Measurements from ENCODE around the gene OBP2B.
"Not testable (repeated sequence)": the region's sequence is repeated elsewhere in the genome, so short reads cannot be mapped to it uniquely, and the experiment has no call there.

Gene OBP2B

DNA sequence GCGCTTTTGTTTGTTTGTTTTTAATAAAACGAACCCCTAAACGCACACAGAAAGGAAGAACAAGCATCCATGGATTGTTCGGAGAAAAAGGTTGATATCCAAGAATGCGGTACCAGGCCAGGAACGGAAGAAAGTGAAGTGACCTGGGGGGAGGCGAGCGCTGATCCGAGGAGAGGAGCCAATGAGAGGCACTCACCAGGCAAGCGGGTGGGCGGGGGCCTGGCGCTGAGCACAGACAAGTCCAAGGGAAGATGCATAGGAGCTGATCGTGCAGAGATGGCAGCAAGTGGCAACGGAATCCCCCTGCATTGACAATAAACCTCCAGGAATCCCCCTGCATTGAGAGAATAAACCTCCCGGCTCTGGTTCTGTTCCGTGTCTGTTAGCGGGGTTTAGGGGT lies 8.4 kb downstream of the OBP2B start:
- no peak for DNase-seq

DNA sequence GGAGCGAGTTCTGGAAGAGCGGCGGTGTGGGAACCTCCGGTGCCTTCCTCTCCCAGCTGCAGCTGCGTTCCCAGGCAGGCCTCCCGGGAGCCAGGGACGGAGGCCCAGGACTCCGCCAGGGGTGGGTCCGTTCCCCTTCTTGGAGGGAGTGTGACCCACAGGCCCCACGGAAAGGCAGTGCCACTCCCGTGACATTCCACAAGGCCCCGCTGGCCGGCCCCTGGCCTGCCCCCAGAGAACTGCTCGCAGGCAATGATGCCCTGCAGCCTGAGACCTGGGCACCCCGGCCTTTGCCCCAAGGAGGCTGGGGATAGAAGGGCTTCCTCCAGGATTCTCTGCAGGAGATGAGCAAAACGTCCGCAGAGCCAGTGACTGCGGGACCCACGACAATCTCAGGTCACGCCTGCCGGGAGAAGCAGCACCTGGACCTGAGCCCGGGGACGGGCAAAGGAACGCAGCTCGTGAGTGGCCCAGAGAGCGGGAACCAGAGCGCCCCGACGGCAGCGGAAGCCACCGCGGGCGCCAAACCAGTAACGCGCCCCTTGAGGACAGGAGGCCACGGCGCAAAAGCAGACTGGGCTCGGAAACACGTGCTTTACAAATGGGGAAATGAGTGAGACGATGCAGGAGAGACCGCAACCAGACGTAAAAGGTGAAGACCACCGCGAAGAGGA lies 9.3 kb downstream of the OBP2B start:
- DNase-seq = peak; percentile 60

- no peak for DNase-seq
These were observed 14.0 kb downstream of the OBP2B start for GRCh38 chr9:133195029-133195428.

DNA sequence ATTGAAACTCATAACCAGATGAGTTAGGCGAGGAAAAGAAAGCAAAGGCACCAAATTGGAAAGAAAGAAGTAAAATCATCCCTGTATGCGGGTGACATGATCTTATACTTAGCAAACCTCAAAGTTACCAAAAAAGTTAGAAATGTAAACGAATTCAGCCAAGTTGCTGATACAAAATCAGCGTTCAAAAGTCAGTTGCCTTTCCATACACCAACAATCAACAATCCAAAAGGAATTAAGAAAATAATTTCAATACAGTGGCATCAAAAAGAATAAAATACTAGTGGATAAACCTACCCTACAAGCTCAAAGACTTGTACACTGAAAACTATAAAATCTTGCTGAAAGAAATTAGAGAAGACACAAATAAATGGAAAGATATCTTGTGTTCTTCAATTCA lies 14.5 kb downstream of the OBP2B start:
- DNase-seq = no peak

GRCh38 chr9:133191989-133192388 lies 17.1 kb downstream of the OBP2B start:
- DNase-seq = no peak

GRCh38 chr9:133189826-133190225 lies 19.2 kb downstream of the OBP2B start:
- no peak for DNase-seq

DNA sequence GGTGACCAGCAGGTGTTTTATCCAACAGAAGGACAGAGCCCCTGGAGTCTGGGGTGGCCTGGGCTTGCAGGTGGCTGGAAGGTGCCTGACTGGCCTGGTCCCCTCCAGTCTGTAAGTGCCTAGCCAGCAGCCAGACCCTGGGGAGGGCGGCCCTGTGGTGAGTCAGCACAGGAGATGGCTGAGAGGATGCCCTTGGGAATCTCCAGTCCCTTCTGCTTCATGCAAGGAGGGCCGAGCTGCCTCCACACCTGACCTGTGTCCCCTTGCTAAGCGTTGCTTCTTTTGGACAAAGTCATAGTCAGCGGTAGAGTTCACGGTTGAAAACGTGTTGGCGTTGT lies 20.2 kb downstream of the OBP2B start:
- no peak for DNase-seq

DNA sequence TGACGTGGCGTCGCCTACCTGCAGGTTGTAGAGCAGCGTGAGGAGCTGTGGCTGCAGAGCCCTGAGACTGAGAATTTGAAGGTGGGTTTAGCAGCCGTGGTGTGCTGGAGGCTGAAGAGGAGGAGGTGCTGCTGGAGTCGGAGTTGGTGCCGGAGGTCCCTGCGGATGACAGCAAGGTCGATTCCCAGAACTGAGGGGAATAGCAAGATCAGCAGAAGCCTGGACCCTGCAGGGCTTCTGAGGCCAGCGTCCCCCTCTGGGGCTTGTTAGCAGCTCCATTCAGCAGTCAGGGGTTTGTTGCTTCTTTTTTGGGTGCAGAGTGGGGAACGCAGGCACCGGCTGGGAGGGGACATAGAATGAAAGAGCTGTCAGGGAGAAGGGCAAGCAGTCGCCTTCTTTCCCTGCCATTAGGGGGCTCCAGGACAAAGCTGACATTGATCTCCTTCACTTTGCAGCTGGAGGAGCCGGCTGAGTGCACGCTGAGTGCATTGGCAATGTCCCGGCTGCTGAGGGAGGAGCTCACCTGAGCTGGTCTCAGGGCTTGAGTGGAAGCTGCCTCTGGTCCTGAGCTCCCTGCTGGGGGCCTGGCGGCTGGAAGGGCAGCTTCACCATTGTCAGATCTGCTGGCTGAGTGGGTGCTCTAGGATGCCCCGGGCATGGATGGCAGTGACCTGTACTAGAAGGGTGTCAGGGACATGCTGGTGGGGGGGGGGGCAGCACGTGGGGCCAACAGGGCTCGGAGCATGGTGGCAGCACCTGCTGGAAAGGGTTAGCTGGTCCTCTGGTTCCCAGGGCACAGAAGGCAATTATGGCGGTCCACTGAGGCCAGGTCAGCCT lies 20.8 kb downstream of the OBP2B start:
- DNase-seq = no peak

DNA sequence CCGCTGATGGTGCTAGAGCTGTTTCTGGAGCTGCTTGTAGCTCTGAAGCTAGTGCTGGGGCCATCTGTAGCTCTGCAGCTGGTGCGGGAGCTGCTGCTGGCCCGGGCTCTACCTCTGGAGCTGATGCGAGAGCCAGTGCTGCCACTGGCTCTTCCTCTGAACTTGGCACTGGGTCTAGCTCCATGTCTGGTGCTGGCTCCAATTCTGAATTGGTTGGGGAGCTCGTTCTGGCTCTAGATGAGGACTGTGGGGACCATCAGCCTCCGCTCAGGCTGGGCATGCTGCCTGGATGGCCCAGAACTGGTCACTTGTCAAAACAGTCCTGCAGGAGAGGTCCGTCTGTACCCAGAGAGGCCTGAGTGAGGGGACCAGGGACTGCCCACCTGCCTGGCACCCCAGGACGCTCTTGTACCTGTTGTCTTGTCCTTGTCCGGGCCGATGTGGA lies 21.5 kb downstream of the OBP2B start:
- no peak for DNase-seq

DNA sequence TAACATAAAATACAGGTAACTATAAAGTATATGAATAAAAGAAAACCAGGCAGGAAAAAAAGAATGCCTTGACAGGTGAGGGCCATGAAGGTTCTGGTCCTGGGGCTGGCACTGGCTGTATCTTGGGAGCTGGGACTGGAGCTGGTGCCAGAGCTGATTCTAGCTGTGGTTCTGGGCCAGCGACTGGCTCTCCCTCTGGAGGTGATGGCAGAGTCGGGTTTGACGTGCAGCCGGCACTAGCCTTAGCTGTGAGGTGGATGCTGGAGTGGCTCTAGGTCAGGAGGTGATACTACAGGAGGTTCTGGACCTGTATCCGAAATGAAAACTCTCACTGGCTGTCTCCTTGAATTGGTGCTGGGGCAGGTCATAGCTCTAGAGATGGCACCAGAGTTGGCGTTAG lies 22.3 kb downstream of the OBP2B start:
- no peak for DNase-seq

DNA sequence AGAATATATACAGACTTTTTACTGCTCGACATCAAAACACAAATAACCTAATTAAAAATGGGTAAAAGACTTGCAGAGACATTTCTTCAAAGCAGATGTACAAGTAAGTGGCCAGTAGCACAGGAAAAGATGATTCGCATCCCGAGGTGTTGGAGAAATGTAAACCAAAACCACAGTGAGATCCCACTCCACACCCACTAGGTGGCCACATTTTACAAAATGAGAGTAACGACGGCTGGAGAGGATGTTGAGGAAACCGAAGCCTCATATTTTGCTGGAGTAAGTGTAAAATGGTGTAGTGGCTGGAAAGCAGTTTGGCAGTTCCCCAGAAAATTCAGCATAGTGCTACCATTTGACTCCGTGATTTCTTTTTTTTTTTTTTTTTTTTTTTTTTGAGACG lies 24.1 kb downstream of the OBP2B start:
- DNase-seq = peak; percentile 52

GRCh38 chr9:133182151-133182550 lies 26.9 kb downstream of the OBP2B start:
- no peak for DNase-seq

GRCh38 chr9:133181561-133181960 lies 27.5 kb downstream of the OBP2B start:
- no peak for DNase-seq

GRCh38 chr9:133180953-133181352 lies 28.1 kb downstream of the OBP2B start:
- no peak for DNase-seq

DNA sequence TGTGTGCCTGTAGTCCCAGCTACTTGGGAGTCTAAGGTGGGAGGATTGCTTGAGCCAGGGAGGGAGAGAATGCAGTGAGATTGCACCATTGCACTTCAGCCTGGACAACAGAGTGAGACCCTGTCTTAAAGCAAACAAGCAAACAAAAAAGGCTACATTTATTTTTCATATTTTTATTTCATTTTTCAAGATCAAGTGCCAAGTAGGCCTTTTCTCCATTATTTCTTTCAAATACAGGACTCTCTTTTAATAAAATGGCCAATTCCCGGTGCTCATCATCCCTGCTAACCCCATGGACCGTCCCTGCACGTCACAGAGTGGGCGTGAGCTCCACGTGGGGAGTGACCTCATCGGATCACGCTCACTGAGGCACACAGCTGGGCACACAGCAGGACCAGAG lies 36.0 kb downstream of the OBP2B start:
- no peak for DNase-seq

DNA sequence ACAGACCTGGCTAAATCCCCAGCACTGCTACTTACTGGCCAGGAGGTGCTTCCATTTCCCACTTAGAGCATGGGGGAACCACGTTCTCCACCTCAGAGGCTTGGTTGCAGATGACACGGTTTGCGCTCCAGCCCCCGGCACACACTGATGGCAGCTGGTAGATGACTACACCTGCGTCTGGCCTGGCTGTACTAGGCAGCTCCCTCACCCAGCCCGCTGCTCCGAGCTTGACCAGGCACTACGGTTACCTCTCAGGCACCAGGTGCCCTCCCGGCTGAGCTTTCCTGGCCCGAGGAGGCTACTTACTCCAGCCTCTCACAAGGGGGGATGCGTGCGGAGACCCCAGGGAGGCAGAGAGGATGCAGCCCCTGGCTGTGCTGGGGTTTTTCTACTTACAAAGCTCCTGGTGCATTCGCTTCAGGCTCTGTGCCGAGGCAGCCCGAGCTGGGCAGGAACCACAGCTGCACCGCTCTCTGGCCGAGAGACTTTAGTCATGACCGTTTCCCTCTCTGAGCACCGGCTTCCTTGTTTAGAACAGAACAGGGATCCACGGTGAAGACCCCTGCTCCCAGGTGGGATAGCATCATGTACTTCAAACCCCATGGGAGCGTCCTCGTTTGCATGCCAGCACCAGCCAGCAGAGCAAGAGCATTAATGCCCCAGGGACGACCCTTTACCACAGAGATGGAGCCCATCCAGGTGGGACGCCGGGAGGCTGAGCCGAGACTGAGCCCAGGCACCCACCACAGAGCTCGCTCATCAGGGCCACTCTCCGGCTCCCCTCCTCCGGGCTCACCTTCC lies 37.7 kb downstream of the OBP2B start:
- no peak for DNase-seq

- no peak for DNase-seq
These were observed 38.3 kb downstream of the OBP2B start for GRCh38 chr9:133170716-133171115.

DNA sequence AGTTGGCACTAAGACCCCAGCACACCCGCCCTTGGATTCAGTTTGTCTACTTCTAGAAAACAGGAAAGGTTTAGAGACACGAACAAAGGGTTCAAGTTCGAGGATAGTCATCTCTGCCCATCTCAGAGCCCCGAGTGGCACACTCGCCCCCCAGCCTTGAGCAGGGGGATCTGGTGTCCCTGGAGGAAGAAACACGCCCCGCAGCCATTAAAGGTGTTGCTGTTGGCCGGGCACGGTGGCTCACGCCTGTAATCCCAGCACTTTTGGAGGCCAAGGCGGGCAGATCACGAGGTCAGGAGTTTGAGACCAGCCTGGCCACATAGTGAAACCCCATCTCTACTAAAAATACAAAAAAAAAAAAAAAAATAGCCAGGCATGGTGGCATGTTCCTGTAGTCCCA lies 39.4 kb downstream of the OBP2B start:
- DNase-seq = not testable (repeated sequence)

GRCh38 chr9:133169102-133169501 lies 39.9 kb downstream of the OBP2B start:
- DNase-seq = no peak

- no peak for DNase-seq
These were observed 40.6 kb downstream of the OBP2B start for GRCh38 chr9:133168432-133168831.

DNA sequence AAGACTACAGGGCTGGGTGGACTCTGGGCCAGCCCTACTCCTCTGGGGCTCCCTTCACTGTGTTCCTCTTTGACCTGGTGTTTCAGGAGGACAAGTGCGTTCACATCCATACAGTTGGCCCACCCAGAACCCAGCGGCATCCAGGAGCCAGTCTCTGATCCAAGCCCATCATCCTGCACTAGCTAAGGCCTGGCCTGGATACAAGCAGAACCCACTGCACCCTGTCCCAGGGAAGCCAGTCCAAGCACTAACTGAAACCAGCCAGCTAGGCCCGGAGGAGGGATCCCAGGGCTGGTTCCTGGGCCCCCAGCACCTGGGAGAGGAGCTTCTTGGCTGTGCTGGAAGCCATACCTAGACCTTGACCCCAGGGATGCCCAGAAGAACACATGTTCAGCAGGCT lies 41.3 kb downstream of the OBP2B start:
- no peak for DNase-seq

DNA sequence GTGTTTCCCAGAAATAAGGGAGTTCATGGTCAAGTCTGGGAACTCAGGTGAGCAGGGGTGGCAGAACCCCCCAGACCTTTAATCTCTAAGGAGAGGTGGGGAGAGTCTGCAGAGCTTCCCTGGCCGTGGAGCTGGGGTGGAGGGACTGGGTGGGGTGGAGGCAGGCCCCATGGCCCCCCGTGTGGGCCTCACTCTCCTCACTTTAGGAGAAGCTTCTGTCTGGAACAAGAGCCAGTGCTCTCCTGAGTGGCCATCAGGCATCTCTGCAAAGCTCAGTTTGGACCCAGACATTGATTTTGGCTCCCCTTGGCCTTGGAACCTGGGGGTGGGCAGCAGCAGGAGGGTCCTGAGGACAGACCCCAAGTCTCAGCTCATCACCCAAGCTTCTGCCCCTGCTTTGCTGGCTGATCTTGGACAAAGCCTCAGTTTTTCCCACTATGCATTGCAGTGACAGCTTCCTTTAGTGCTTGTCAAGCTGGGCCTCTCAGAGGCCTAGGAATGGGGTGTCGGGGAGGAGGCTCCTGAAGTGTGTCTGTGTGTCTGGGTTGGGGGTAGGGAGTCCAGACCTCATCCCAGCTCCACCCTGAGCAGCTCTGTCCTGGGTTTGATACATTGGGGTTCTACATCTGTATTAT lies 41.8 kb downstream of the OBP2B start:
- DNase-seq = no peak

DNA sequence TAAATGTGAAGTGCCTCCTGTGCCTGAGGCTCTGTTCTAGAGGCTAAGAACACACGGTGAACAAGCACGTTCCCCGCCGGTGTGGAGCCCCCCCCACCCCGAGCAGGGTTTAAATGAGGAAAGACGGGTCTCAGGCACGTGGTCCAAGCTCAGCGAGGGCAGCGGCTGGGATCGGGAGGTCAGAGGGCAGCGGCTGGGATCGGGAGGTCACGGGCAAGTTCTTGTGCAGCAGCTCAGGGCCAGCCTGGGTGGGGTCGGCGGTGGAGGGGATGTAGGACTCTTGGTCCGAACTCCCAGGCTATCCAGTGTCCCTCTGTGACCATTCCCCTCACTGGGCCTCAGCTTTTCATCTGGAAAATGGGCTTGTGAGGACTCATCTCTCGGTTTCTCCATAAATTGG lies 42.7 kb downstream of the OBP2B start:
- DNase-seq = no peak

DNA sequence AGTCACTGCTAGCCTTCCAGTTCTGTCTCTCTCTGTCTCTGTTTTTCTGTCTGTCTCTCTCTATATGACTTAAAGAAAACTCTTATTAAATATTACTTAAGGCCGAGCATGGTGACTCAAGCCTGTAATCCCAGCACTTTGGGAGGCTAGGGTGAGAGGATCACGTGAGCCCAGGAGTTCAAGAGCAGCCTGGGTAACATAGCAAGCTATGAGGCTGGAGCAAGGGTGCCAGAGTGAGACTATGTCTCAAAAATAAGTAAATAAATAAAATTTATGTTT lies 43.7 kb downstream of the OBP2B start:
- DNase-seq = no peak
